Measurements from ENCODE around the gene SLC4A1AP. TPM values are rescaled to one million over a fixed set of nuclear protein-coding genes. Genes with fewer than 3 reads are reported as not detected.

Gene SLC4A1AP
- total and polyA plus RNA-seq, 2 of the 13 experiments (the other 11 are each of a cell fraction or from before 2014, with no cell fraction given) = 15.3 to 44.6 TPM

GRCh38 chr2:27663285-27664153 is at the start of gene SLC4A1AP, which contains the start of gene SUPT7L (continued):
- TF ChIP-seq ATAD3A (CRISPR knock-in tag; IDR thresholded peaks at IDR 0.05) (0 out of 2 replicates have a peak, but pooled peaks have one; percentile 18), ZNF570 (CRISPR knock-in tag; IDR thresholded peaks at IDR 0.05; ENCODE audit: borderline replicate concordance) (no peak), ZNF569 (CRISPR knock-in tag; IDR thresholded peaks at IDR 0.05; ENCODE audit: borderline replicate concordance) (no peak), ATF7 (IDR thresholded peaks at IDR 0.05) (peak; percentile 71), ATF7 (CRISPR knock-in tag; IDR thresholded peaks at IDR 0.05) (peak; percentile 32; the same call in 1 of the 2 replicates), ZNF333 (CRISPR knock-in tag; IDR thresholded peaks at IDR 0.05; ENCODE audit: borderline replicate concordance) (peak; percentile 73; the same call in 1 of the 2 replicates), RBFOX2 (IDR thresholded peaks at IDR 0.05; ENCODE audit: low read depth, low read length) (peak; percentile 76), ZBTB4 (CRISPR knock-in tag; IDR thresholded peaks at IDR 0.05; ENCODE audit: borderline replicate concordance) (peak; percentile 71; the same call in 1 of the 2 replicates), YEATS2 (CRISPR knock-in tag; IDR thresholded peaks at IDR 0.05; ENCODE audit: borderline replicate concordance) (peak; percentile 94), KMT2B (CRISPR knock-in tag; IDR thresholded peaks at IDR 0.05) (peak; percentile 99), NFIC (IDR thresholded peaks at IDR 0.05; ENCODE audit: low read length) (peak; percentile 84), MED13 (CRISPR knock-in tag; IDR thresholded peaks at IDR 0.05) (peak; percentile 84), BCL6 (CRISPR knock-in tag; IDR thresholded peaks at IDR 0.05) (peak; percentile 46), TBX3 (IDR thresholded peaks at IDR 0.05; ENCODE audit: borderline replicate concordance) (peak; percentile 68; the same call in 1 of the 2 replicates), ZNF263 (CRISPR knock-in tag; IDR thresholded peaks at IDR 0.05) (peak; percentile 89), NFKBIZ (CRISPR knock-in tag; IDR thresholded peaks at IDR 0.05) (peak; percentile 92), ZUFSP (CRISPR knock-in tag; IDR thresholded peaks at IDR 0.05; ENCODE audit: borderline replicate concordance) (no peak), THAP11 (CRISPR knock-in tag; IDR thresholded peaks at IDR 0.05) (peak; percentile 95)
- TF ChIP-seq, protein P1, sequence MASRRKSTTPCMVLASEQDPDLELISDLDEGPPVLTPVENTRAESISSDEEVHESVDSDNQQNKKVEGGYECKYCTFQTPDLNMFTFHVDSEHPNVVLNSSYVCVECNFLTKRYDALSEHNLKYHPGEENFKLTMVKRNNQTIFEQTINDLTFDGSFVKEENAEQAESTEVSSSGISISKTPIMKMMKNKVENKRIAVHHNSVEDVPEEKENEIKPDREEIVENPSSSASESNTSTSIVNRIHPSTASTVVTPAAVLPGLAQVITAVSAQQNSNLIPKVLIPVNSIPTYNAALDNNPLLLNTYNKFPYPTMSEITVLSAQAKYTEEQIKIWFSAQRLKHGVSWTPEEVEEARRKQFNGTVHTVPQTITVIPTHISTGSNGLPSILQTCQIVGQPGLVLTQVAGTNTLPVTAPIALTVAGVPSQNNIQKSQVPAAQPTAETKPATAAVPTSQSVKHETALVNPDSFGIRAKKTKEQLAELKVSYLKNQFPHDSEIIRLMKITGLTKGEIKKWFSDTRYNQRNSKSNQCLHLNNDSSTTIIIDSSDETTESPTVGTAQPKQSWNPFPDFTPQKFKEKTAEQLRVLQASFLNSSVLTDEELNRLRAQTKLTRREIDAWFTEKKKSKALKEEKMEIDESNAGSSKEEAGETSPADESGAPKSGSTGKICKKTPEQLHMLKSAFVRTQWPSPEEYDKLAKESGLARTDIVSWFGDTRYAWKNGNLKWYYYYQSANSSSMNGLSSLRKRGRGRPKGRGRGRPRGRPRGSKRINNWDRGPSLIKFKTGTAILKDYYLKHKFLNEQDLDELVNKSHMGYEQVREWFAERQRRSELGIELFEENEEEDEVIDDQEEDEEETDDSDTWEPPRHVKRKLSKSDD (CRISPR knock-in tag; IDR thresholded peaks at IDR 0.05; ENCODE audit: low read depth) = peak; percentile 68; the same call in 1 of the 2 replicates
- TF ChIP-seq, protein P2, sequence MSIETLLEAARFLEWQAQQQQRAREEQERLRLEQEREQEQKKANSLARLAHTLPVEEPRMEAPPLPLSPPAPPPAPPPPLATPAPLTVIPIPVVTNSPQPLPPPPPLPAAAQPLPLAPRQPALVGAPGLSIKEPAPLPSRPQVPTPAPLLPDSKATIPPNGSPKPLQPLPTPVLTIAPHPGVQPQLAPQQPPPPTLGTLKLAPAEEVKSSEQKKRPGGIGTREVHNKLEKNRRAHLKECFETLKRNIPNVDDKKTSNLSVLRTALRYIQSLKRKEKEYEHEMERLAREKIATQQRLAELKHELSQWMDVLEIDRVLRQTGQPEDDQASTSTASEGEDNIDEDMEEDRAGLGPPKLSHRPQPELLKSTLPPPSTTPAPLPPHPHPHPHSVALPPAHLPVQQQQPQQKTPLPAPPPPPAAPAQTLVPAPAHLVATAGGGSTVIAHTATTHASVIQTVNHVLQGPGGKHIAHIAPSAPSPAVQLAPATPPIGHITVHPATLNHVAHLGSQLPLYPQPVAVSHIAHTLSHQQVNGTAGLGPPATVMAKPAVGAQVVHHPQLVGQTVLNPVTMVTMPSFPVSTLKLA (IDR thresholded peaks at IDR 0.05) = peak; percentile 37; the same call in 1 of the 2 replicates

All from HepG2 (cell line).